ENCODE results near the gene PRKAR1B. TPM values are rescaled to one million over a fixed set of nuclear protein-coding genes. Genes with fewer than 3 reads are reported as not detected.

Gene PRKAR1B
- total RNA-seq (2014; rRNA removed; shearing (Covaris generic)): 18.6 and 27.2 TPM in 2 replicates
- polyA plus RNA-seq (2015; cell fraction: cytosol; rRNA removed): 9.4 and 12.8 TPM in 2 replicates
- polyA plus RNA-seq (2015; cell fraction: nucleus; rRNA removed): 8.6 and 12.5 TPM in 2 replicates

DNA sequence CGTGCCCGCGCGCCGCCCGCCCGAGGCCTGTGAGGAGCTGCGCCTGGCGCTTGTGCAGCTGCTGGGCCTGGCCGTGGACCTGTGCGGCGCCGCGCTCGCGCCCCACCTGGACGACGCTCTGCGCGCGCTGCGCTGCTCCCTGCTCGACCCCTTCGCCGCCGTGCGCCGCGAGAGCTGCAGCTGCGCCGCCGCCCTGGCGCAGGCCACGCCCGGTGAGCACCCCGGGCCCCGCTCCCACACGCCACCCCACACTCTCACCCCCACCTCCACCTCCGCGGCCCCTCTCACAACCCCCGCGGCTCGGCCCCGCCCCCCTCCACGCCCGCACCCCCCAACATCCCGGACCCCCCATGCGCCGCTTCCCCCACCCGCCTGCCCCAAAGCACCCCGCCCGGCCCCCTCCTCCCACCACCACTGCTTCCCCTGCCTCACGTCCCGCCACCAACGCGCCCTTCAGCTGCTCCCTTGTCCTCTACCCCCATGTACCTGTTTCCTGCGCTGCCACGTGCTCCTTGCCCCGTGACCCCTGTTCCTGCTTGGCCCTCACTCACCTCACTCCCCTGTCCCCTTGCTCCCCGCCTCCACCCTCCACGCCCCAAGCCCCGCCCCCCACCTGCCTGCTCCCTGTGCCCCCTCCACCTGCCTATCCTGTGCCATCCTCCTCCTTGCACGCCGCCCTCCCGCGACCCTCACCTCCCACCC, at the start of gene PRKAR1B:
TSS of gene PRKAR1B (minus strand) at position 178 of the 702 bp plus-strand sequence. CDS start 15,776 bp downstream, outside the sequence.
- DNase-seq (ENCODE audit: low read depth): no peak

DNA sequence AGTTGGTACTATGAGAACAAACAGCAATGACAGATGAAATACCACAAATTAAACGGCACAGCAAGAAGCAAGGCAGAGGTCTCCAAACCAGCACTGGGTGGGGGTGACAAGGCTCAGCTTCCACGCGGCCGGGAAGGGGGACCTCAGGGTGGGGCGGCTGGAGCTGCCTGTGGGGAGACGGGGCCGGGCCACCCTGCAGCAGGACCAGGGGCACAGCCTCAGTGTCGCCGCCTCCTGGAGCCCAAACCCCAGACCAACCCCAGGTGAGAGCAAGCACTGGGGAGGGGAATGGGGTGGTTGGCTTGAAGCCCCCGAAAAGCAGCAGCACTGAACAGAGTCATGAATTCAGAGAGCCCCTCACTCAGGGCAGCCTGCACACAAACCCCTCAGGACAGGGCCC, 49.3 kb upstream of the PRKAR1B start:
- DNase-seq (ENCODE audit: low read depth): no peak

DNA sequence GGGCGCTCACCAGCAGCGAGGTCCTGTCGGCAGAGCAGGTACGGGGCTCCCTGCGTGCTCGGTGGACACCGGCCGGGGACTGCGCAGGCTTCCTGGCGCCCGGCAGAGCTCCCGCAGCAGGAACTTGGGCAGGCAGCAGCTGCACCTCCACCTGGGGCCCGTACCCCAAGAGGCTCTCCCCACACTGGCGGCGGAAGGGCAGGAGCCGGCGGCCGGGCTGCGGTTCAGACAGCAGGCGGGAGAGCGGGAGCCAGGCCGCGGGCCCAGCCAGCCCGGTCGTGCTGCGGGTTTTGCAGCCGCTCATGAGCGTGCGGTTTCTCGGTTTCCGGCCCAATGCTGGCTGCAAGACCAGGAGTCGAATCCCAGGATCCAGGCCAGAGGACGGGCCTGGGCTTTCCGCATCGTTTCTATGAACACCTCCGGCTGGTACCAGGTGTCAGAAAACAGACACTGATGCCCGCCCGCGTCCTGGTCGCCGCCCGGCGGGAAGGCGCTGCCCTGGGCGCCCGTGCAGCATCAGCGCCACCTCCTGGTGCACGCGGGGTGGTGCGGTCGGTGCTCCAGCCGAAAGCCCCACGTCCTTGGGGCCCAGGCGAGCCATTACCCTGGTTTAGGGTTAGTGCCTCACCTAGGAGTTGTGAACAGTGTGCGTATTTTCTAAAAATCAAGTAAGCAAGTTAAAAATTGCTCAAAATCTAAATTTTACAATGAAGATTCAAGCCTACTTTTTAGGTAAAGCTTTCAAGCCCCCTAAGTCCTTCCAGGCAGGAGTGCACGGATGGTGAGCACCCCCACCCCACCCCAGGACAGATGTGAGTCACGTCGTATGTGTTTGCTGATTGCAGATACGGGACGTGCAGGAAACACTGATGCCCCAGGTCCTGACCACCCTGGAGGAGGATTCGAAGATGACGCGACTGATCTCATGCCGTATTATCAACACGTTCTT, 47.4 kb upstream of the PRKAR1B start:
- peak; percentile 15 for DNase-seq (ENCODE audit: low read depth)

DNA sequence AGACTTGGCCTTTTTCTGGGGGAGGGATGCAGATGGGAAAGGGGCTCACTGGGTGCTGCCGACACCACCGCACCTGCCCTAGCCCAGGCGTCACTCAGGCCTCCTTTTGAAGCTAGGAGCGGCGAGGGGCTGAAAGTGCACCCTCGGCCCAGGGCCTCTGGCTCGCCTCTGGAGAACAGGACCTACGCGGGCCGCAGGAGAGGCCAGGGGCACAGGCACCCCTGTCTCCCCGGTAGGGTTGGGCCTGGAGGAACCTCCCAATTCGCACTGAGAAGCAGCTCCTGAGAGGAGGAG, 46.5 kb upstream of the PRKAR1B start:
- no peak for DNase-seq (ENCODE audit: low read depth)

DNA sequence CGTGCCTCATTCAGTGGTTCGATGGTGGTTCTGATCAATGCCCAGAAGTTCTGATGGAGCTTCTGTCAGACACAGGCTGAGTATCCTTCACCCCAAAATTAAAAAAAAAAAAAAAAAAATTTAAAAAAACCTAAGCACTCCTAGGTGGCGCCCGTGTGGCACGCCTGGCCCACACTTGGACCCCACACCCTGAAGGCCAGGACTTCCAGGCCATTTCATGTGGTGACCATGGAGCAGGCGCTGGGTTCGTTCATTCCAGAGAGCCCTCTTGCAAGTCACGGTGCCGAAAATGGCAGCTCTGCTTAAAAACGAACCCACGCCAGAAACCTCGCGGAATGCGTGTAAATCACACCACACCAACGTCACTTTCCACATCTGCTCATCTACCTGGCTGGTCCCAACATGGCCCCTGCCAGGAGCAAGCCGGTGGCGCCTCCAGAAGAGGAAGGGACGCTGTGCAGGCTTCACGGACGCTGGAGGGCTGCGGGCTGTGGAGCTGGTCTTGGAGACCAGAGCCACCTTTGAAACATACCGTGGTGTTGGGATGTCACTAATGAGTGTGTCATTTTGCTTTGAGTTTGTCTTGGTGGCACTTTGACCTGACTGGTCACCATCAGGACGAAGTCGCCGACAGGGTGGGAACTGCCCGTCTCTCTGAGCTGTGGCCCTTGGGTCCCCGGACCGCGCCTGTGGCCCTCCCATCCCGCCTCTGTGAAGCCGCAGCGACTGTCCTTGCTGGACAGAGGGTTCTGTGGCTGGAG, 46.0 kb upstream of the PRKAR1B start:
- no peak for DNase-seq (ENCODE audit: low read depth)

DNA sequence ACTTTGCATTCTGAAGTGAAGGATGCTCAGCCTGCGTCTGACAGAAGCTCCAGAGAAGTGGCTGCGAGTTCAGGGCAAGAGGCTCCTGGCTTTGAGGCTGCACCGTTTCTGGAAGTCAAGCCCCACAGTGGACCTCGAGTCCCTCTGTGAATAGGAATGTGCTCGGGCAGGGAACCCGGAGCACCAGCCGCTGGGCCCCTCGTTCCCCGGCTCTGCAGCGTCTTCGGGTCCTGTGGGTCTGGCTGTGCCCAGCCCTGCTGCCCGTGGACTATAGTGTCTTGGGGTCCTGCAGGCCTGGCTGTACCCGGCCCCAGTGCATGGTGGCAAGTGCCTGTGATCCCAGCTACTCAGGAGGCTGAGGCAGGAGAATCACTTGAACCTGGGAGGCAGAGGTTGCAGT, 45.3 kb upstream of the PRKAR1B start:
- DNase-seq (ENCODE audit: low read depth): no peak

DNA sequence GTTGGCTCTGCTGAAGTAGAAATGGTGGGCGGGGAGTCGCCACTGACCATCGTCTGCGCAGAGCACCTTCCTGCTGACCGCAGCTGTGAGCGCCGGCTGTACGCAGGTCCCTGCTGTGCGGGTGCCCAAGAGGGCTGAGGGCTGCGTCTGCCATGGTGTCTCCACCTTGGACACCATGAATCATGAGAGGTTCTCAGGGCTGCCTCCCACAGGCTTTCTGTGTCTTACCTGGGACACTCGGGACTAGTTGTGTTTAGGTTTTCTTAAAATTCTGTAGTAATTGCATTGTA, 44.9 kb upstream of the PRKAR1B start:
- DNase-seq (ENCODE audit: low read depth): no peak

DNA sequence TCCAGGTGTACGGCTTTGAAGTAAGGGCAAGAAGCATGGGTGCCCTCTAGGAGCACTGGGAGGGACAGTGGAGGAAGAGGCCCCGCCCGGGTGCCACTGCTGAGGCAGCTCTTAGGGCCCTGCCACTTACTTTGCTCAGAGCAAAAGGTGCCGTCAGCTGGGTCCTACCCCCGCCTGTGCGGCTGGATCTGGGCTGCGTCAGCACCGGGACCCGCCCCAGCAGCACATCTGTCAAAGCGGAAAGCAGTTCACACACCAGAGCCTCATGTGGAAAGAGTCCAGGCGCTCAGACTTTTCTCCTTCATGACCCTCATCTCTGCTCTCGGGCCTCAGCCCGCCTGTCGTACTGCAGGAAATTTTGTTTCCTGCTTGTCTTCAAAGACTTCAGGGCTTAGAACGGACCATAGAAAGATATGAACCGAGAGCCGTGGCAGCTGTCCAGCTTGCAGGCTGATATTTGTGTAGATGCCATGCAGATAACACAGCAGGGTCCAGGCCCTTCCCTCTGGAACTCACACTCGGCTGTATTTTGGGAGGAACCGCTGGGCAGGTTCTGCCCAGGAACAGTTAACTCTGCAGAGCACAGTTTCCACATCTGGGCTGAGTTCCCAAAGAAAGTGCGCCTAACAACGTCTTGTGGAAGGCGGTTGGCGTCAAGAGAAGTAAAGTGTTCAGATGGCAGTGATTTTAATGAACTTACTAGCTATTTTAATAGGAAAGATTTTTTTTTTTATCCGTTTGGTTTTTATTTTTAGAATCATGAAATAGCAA, 44.3 kb upstream of the PRKAR1B start:
- no peak for DNase-seq (ENCODE audit: low read depth)

DNA sequence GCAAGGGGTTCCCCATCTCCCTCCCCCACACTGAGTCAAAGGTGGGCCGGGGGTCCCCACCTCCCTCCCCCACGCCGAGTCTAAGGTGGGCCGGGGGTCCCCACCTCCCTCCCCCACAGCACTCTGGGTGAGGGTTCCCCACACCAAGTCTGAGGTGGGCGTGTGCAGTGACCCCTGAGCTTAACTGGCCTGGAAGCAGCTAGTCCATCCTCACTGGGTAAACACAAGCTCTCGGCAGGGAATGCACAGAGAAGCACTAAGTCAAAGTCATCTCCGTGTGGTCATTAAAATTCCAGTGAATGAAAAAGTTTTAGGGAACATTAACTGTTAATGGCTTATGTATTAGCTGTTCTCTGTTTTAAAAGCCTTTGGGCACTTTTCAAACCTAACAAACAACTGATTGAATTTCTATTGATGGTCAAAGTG, 43.7 kb upstream of the PRKAR1B start:
- no peak for DNase-seq (ENCODE audit: low read depth)

DNA sequence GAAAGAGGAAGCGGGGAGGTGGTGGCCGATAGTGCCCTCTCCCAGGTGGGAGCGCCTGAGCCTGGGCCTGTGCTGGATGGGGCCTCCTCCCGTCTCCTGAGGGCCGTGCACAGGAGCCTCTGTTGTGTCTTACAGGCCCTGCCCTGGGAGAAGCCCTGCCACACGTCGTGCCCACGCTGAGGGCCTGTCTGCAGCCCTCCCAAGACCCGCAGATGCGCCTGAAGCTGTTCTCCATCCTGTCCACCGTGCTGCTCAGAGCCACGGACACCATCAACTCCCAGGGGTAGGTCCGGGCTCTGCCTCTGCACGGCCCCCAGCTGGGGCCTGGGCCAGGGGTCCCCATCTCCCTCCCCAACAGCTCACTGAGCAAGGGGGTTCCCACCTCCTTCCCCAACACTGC, 43.3 kb upstream of the PRKAR1B start:
- DNase-seq (ENCODE audit: low read depth): no peak

DNA sequence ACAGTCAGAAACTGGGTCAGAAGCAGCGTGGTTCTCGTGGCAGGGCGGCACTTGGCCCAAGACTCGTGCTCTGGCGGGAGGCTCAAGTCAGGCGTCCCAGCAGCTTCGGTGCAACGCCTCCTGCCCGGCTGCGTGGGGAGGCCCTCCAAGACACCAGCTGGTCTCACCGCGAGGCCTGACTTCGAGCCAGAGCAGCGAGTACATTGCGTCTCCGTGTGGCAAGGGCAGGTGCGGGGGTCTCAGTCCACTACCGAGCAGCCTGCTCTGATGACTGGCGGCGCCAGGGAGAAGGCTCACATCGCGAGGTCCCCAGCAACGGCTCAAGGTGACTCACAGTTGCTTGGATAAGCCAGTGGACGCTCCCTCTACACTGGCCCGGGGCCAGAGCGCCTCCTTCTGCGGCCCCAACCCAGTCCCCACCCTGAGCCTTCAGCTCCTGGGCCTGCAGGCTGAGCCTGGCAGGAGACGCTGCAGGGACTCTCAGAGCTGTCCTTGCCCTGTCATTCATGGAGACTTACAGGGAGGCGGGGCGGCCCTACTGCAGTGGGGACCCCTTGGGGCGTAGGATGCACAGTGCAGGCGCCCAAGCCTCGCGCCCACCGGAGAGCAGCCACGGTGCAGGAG, 41.9 kb upstream of the PRKAR1B start:
- DNase-seq (ENCODE audit: low read depth): no peak

DNA sequence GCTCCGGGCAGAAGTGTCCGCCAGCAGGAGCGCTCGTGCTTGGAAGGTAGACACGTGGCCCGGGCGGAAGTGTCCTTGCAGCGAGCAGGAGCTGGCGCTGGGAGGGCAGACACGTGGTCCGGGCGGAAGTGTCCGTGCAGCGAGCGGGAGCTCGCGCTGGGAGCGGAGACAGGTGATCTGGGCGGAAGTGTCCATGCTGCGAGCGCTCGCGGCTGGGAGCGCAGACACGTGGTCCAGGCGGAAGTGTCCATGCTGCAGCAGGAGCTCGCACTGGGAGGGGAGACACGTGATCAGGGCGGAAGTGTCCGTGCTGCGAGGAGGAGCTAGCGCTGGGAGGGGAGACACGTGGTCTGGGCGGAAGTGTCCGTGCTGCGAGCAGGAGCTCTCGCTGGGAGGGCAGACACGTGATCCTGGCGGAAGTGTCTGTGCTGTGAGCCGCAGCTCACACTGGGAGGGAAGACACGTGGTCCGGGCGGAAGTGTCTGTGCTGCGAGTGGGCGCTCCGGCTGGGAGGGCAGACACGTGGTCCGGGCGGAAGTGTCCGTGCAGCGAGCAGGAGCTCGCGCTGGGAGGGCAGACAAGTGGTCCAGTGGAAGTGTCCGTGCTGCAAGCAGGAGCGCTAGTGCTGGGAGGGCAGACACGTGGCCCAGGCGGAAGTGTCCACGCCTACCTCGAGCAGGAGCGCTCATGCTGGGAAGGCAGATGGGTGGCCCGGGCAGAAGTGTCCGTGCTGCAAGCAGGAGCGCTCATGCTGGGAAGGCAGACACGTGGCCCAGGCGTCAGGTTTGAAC, 41.1 kb upstream of the PRKAR1B start:
- no peak for DNase-seq (ENCODE audit: low read depth)

DNA sequence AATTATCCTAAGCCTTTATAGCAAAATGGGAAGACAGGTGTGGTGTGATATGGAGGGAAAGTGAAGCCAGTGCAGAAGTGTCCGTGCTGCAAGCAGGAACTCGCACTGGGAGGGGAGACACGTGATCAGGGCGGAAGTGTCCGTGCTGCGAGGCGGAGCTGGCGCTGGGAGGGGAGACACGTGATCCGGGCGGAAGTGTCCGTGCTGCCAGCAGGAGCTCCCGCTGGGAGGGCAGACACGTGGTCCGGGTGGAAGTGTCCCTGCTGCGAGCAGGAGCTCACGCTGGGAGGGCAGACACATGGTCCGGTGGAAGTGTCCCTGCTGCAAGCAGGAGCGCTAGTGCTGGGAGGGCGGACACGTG, 40.5 kb upstream of the PRKAR1B start:
- DNase-seq (ENCODE audit: low read depth): no peak

DNA sequence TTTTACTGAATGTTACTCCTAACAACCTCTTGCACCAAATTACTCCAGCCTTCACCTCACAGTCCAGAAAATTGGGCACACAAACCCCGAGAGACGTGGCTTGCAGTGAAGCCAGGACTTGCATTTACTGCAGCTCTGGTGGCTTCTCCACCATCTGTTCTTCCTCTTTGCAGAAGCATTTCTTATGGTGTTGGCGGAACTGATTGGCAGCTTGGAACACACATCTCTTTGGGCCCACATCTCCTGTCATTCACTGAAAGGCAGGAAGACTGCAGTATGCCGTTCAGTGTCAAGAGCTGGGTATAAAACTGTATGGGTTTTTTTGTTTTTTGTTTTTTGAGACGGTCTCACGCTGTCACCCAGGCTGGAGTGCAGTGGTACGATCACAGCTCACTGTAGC, 38.3 kb upstream of the PRKAR1B start:
- DNase-seq (ENCODE audit: low read depth): no peak

DNA sequence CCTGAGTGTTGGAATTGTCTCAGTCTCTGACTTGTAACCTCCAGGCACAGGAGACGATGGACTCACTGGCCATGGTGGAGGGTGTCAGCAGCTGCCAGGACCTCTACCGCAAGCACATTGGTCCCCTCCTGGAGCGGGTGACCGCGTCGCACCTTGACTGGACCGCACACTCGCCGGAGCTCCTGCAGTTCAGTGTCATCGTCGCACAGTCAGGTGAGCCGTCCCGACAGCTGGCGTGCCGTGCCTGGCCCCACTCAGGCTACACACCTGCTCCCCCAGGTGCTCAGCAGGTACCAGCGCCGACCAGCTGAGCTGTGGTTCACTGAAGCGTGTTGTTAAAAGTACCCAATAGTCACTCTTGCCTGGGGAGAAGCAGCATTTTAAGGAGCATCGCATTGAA, 36.7 kb upstream of the PRKAR1B start:
- DNase-seq (ENCODE audit: low read depth): no peak

DNA sequence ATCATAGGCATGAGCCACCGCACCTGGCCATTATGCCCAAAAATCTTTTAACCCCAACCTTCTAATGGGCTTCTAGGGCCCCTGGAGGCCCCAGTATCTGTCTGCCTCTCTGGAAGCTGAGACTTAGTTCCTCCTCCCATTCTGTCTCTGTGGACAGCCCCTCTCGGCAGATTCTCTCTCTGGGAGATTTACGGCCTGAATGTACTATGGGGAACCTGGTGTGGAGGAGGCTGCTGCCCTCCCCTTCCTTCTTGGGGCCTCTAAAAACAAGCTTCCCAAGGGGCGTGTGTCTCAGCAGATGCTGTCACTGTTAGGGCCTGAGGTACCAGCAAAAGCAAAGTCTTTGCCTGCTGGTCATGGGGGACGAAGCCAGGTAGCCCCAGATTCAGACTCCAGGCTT, 35.8 kb upstream of the PRKAR1B start:
- no peak for DNase-seq (ENCODE audit: low read depth)

DNA sequence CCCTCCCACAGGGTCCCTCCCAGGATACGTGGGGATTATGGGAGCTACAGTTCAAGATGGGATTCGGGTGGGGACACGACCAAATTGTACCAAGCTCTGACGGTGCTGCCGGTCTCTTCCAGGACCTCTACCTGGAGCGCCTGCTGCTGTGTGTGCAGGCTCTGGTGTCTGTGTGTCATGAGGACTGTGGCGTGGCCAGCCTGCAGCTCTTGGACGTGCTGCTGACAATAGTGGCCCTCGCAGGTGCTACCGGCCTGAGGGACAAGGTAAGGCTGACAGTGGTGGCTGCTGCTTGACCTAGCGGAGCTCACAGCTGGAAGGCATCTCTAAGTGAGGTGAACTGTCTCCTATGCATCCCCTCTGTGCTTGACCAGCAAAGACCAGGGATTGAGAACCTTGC, 34.5 kb upstream of the PRKAR1B start:
- no peak for DNase-seq (ENCODE audit: low read depth)

DNA sequence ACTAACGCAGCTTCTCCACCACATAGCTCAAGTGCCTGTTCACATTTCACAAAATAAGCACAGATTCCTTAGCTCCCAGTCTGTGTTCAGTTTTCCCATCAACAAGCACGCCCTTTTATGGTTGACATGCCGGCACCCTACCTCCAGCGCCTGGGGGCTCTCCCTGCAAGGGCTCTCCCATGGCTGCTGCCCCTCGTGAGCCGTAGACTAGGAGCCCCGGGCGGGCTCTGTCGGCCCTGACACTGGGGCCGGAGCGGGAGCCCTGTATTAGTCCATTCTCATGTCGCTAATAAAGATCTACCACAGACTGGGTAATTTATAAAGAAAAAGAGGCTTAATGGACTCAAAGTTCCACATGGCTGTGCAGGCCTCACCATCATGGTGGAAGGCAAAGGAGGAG, 34.0 kb upstream of the PRKAR1B start:
- no peak for DNase-seq (ENCODE audit: low read depth)

DNA sequence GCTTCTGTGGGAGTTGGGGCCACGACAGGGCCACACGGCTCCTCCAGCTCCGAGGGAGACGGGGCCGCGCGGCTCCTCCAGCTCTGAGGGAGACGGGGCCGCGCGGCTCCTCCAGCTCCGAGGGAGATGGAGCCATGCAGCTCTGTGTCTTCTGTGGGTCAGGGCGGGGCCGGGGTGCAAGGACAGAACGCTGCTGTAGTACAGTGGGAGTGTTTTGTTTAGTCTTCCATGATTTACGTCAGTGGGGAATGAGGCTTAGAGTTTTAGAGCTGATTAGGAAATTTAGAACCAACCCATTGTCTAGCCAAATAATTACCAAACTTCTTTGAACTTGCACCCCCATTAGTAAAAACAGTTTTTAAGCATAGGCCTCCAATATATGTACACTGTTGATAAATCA, 32.9 kb upstream of the PRKAR1B start:
- DNase-seq (ENCODE audit: low read depth): no peak

DNA sequence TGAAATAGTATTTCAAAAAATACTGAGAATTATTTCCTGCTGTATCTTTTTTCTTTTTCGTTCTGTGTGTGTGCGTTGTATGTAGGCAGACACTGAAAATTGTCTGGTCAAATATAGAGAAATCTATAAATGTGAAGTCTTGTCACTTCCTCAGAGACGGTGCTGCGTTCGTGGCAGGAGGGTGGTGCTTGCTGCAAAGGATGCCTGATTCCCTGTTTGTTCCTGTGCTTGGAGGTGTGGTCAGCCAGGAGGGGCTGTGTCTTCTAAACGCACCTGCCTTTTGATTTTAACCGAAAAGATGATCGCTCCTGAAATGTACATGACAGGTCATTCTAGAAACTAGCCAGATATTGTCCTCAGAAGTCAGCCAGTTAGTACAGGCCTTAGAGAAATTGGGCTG, 32.5 kb upstream of the PRKAR1B start:
- no peak for DNase-seq (ENCODE audit: low read depth)
